H1 (cell line): ENCODE measurements around the gene CDKN1B. TPM values are rescaled to one million over a fixed set of nuclear protein-coding genes. Genes with fewer than 3 reads are reported as not detected.

ENCODE experiments used
- ASH2L ChIP-seq: fragments of 200-600, 300-600 bp; sonication (generic); IDR thresholded peaks from one replicate; pipeline ENCODE4 v1.7.1; 2017; ENCODE audit warnings: low read length
- ATF3 ChIP-seq: IDR thresholded peaks from 2 replicates; pipeline ENCODE4 v1.6.1; 2011; ENCODE audit warnings: low read depth, mild to moderate bottlenecking, low read length; ENCODE audit not compliant: insufficient read depth
- CBX5 ChIP-seq: fragments of 300-800, 300-1000 bp; sonication (generic); IDR thresholded peaks from 2 replicates; pipeline ENCODE4 v1.7.1; 2016; ENCODE audit warnings: antibody characterized with exemption, low read length, low read depth
- CHD7 ChIP-seq: fragments of 300-600 bp; sonication (generic); IDR thresholded peaks from 2 replicates; pipeline ENCODE4 v1.7.1; 2012; ENCODE audit warnings: low read length, moderate library complexity, mild to moderate bottlenecking, inconsistent platforms; ENCODE audit not compliant: insufficient replicate concordance
- CTBP2 ChIP-seq: IDR thresholded peaks from 2 replicates; pipeline ENCODE4 v1.7.0; 2011; ENCODE audit warnings: borderline replicate concordance, mild to moderate bottlenecking, moderate library complexity, mixed read lengths, low read length; ENCODE audit not compliant: insufficient read depth, insufficient read length
- KDM4A ChIP-seq: IDR thresholded peaks from one replicate; pipeline ENCODE4 v1.7.1; 2012; ENCODE audit warnings: low read depth, mild to moderate bottlenecking, moderate library complexity, low read length, inconsistent platforms; ENCODE audit not compliant: severe bottlenecking
- MAX ChIP-seq: IDR thresholded peaks from 2 replicates; pipeline ENCODE4 v1.6.1; 2012; ENCODE audit warnings: inconsistent platforms
- PHF8 ChIP-seq: fragments of 200-600 bp; sonication (generic); conservative IDR thresholded peaks from 2 replicates; pipeline ENCODE4 v1.7.1; 2012; ENCODE audit warnings: low read depth, mild to moderate bottlenecking, inconsistent platforms, low read length, moderate library complexity
- YY1 ChIP-seq: IDR thresholded peaks from 2 replicates; pipeline ENCODE4 v1.6.1; 2011; ENCODE audit warnings: low read depth, mild to moderate bottlenecking, low read length
- polyA plus RNA-seq, 7 experiments: library from polyadenylated mRNA; depleted of rRNA in 3 of 7; stranded (reverse) in 5 of 7; unstranded in 2 of 7; fragments of >200 nt in 5 of 7; fragments of 200-250 nt in 2 of 7; gene quantifications; 1 replicate in 5 of 7; 2 replicates in 1 of 7; 4 replicates in 1 of 7; pipeline versions ENCODE4 v1.2.1 to v1.2.3, GENCODE V29; 2011 to 2013; ENCODE audit warnings: missing spikeins in 2 of 7, mixed read lengths in 2 of 7
- total RNA-seq: library from RNA; stranded (reverse); fragmentation: NEBNext Ultra II Directional; extraction: Animal tissue kit (Norgen Biotek cat#: 25700); gene quantifications from 2 replicates; pipeline ENCODE4 v1.2.1, GENCODE V29; 2021

The CDKN1B gene
- total and polyA plus RNA-seq, 2 of the 8 experiments (the other 6 are each of a cell fraction or from before 2014, with no cell fraction given): 6.5 to 27.2 TPM

GRCh38 chr12:12716793-12717585 is at the start of gene CDKN1B (continued):
- TF ChIP-seq ATF3 (no peak), PHF8 (peak; percentile 69), MAX (no peak), ASH2L (peak; percentile 96), KDM4A (peak; percentile 51), CHD7 (no peak), CBX5 (no peak), YY1 (peak; percentile 84), CTBP2 (peak; percentile 81)
